Measurements from ENCODE around the gene ITGAD.

- no peak for TF ChIP-seq POLR2AphosphoS5 (IDR thresholded peaks at IDR 0.05)
- no peak for TF ChIP-seq CTCF (IDR thresholded peaks at IDR 0.05 in 8 of 11, conservative IDR thresholded peaks at IDR 0.05 in 3 of 11)
Measured at GRCh38 chr16:31467151-31467773, 74.1 kb downstream of the ITGAD start.
